ENCODE measurements around the gene ZNF549.

ZNF549 gene

GRCh38 chr19:57583521-57584416 lies 56.6 kb downstream of the ZNF549 start, which contains the start of gene ZIK1:
Gene ZIK1 (plus strand): TSS chr19:57584145. CDS start chr19:57584357, 212 bp downstream.
- peak within 1 kb of the TSS; percentile 87 to 98 for H3K4me3 Mint-ChIP-seq
- peak; percentile 91 to 94 for ATAC-seq (replicated peaks)
- peaks cover 42 to 49% of the 10 kb centered on the region in 2 donors for H3K36me3 Mint-ChIP-seq
- H3K4me1 Mint-ChIP-seq, result peaks cover 17 to 32% of the 10 kb centered on the region in 2 donors
- no peaks in the 10 kb centered on the region for H3K27me3 Mint-ChIP-seq
- peak within 1 kb of the TSS; percentile 99 for H3K27ac Mint-ChIP-seq
- DNase-seq, result peak; percentile 92
- H3K9me3 Mint-ChIP-seq, result peaks cover 26% of the 10 kb centered on the region in 2 donors

GRCh38 chr19:57587529-57587928 lies 60.4 kb downstream of the ZNF549 start:
- Mint-ChIP-seq H3K9me3 (peaks cover 39 to 40% of the 10 kb centered on the region in 2 donors), H3K4me3 (no peak overlapping the region), H3K27ac (no peak overlapping the region), H3K36me3 (peaks cover 76 to 83% of the 10 kb centered on the region in 2 donors), H3K27me3 (no peaks in the 10 kb centered on the region), H3K4me1 (peaks cover 17 to 36% of the 10 kb centered on the region in 2 donors)
- no peak for DNase-seq
- no peak for ATAC-seq (replicated peaks)

- H3K4me1 Mint-ChIP-seq, result peaks cover 18 to 32% of the 10 kb centered on the region in 2 donors
- H3K9me3 Mint-ChIP-seq, result peaks cover 9 to 22% of the 10 kb centered on the region in 2 donors
- peak overlapping the region; percentile 84 for H3K27ac Mint-ChIP-seq
- peaks cover 31 to 32% of the 10 kb centered on the region in 2 donors for H3K36me3 Mint-ChIP-seq
- H3K27me3 Mint-ChIP-seq, result no peaks in the 10 kb centered on the region
- no peak for DNase-seq
- H3K4me3 Mint-ChIP-seq, result peak overlapping the region; percentile 87 to 88
- peak; percentile 33 to 41 for ATAC-seq (replicated peaks)
Measured at GRCh38 chr19:57599377-57599760, 72.2 kb downstream of the ZNF549 start.

GRCh38 chr19:57599761-57600383 lies 72.7 kb downstream of the ZNF549 start, which contains the start of gene ZNF530:
Gene ZNF530 (plus strand): TSS chr19:57599885. CDS start chr19:57604346, 4,461 bp downstream.
- Mint-ChIP-seq H3K27ac (peak within 1 kb of the TSS; percentile 84), H3K9me3 (peaks cover 9 to 22% of the 10 kb centered on the region in 2 donors), H3K27me3 (no peaks in the 10 kb centered on the region), H3K4me1 (peaks cover 18 to 32% of the 10 kb centered on the region in 2 donors), H3K4me3 (peak within 1 kb of the TSS; percentile 87 to 88), H3K36me3 (peaks cover 36 to 37% of the 10 kb centered on the region in 2 donors)
- peak; percentile 87 for DNase-seq
- ATAC-seq (replicated peaks), result peak; percentile 99 to 100

- Mint-ChIP-seq H3K36me3 (peaks cover 50 to 64% of the 10 kb centered on the region in 2 donors), H3K27me3 (no peaks in the 10 kb centered on the region), H3K4me3 (no peak overlapping the region), H3K9me3 (peaks cover 8 to 13% of the 10 kb centered on the region in 2 donors), H3K4me1 (peaks cover 4 to 6% of the 10 kb centered on the region in 2 donors), H3K27ac (no peak overlapping the region)
- DNase-seq, result no peak
- no peak for ATAC-seq (replicated peaks)
Measured at GRCh38 chr19:57606931-57607330, 79.8 kb downstream of the ZNF549 start.
